ENCODE results near the gene BHLHE23.

DNA sequence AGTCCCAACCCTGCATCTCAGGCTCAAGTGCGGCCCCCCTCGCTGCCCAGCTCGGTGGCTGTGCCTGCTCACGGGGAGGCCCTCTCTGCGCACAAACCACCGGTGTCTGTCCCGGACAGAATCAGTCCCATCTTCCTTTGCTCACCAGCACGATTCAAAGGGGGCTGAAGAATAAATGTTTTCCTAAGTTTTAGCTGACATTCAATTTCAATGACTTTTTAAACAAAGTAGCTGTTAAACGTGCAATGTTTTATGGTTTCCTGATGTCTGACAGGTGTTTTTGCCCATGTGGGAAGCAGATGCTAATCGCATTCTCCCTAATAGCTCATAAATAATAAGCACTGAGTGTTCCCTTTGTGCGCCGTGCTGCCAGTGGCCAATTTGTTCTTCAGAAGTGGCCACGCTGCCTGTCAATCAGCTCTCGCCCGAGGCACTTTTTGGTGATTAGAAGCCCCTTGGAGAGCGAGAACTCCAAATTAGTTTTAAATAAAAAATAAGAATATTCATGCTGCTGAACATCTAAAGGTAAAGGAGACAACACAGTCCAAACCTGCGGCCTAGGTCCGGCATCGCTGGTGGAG is 26.3 kb downstream of the BHLHE23 start:
- TF ChIP-seq EP300 (IDR thresholded peaks at IDR 0.05), result no peak
- no peak for TF ChIP-seq CTCF (IDR thresholded peaks at IDR 0.05)
